K562 (cell line): ENCODE results near the gene OVCA2. TPM values are rescaled to one million over a fixed set of nuclear protein-coding genes. Genes with fewer than 3 reads are reported as not detected.

Source experiments
- ATAC-seq: fragments of 200-7000 bp; cut with Tn5 transposase; 3 replicates; pipeline ENCODE4 v1.9.1; 2020; ENCODE audit warnings: moderate library complexity
- BruUV-seq: library from RNA; stranded (reverse); fragments of 400-500 nt; replicated peaks from 2 replicates; lab custom pipeline; 2021; lab: Mats Ljungman, UMichigan
- CTCF ChIA-PET: fragments of 300-600 bp; formaldehyde crosslinking; extraction: SDS; loops from one replicate; lab custom pipeline; 2021; ENCODE audit warnings: low intra/inter-chr PET ratio; lab: Yijun Ruan, JAX
- POLR2A ChIA-PET: fragments of 300-600, 350-650 bp; sonication (Branson Sonifier 250); formaldehyde crosslinking; extraction: SDS; loops from one replicate; lab custom pipeline; 2021; ENCODE audit warnings: antibody characterized with exemption, inconsistent platforms; lab: Yijun Ruan, JAX
- DNase-seq, 4 experiments: peaks; one replicate each; pipeline versions ENCODE4 v3.0.0 to v3.0.0-alpha.2; 2011 to 2018; ENCODE audit warnings: low spot score in 3 of 4, mixed read lengths in 3 of 4; ENCODE audit errors: extremely low read depth in 1 of 4
- FAIRE-seq: peaks from 2 replicates; lab custom pipeline; 2011; peaks lifted over from hg19 to GRCh38; lab: Jason Lieb, UNC
- H2AFZ ChIP-seq: 2 replicates; pipeline ENCODE4 v1.6.0; 2011; ENCODE audit warnings: low read depth, low read length, control low read depth, inconsistent platforms
- H3K27ac ChIP-seq: fragments of 200-600 bp; 3 replicates; pipeline ENCODE4 v1.8.0; 2011; ENCODE audit warnings: low read depth, mild to moderate bottlenecking, control low read depth, inconsistent platforms, low read length, moderate library complexity, mixed read lengths; ENCODE audit errors: extremely low read depth
- H3K27me3 ChIP-seq, 2 experiments: fragments of 300-600 bp in 1 of 2; 2 replicates in 1 of 2; 3 replicates in 1 of 2; pipeline versions ENCODE4 v1.6.0 to v1.8.0; 2011; ENCODE audit warnings: inconsistent platforms in 2 of 2, low read length in 2 of 2, mild to moderate bottlenecking in 1 of 2, mixed read lengths in 1 of 2, moderate library complexity in 1 of 2; ENCODE audit not compliant: control insufficient read depth in 2 of 2, insufficient read depth in 2 of 2
- H3K36me3 ChIP-seq: fragments of 300-600 bp; 3 replicates; pipeline ENCODE4 v1.8.0; 2011; ENCODE audit warnings: mild to moderate bottlenecking, low read length, inconsistent platforms; ENCODE audit not compliant: control insufficient read depth, insufficient read depth
- H3K4me1 ChIP-seq, 2 experiments: fragments of 200-600 bp in 1 of 2; replicated peaks in 1 of 2; 2 replicates in 1 of 2; 3 replicates in 1 of 2; pipeline versions ENCODE4 v1.5.1 to v1.8.0; 2011; ENCODE audit warnings: inconsistent platforms in 2 of 2, low read length in 2 of 2, mild to moderate bottlenecking in 1 of 2, mixed read lengths in 1 of 2, moderate library complexity in 1 of 2; ENCODE audit not compliant: control insufficient read depth in 2 of 2, insufficient read depth in 2 of 2
- H3K4me2 ChIP-seq: 2 replicates; pipeline ENCODE4 v1.6.1; 2011; ENCODE audit warnings: low read length, control low read depth, inconsistent platforms, mixed read lengths; ENCODE audit not compliant: insufficient read depth
- H3K4me3 ChIP-seq: fragments of 200-600 bp; sonication (generic), shearing (Covaris generic); 2 replicates; pipeline ENCODE4 v1.5.1; 2016; ENCODE audit warnings: control low read depth, inconsistent platforms
- H3K79me2 ChIP-seq: fragments of 200-600 bp; 3 replicates; pipeline ENCODE4 v1.8.0; 2011; ENCODE audit warnings: low read length, inconsistent platforms; ENCODE audit not compliant: control insufficient read depth, insufficient read depth
- H3K9ac ChIP-seq, 2 experiments: 2 replicates each; pipeline versions ENCODE4 v1.6.0 to v1.6.1; 2011; ENCODE audit warnings: low read depth in 2 of 2, low read length in 2 of 2, control low read depth in 1 of 2, inconsistent platforms in 1 of 2, mild to moderate bottlenecking in 1 of 2, mixed read lengths in 1 of 2; ENCODE audit not compliant: insufficient read depth in 1 of 2
- H3K9me1 ChIP-seq: one replicate; pipeline ENCODE4 v1.6.0; 2011; ENCODE audit warnings: inconsistent platforms, mild to moderate bottlenecking, low read length, moderate library complexity; ENCODE audit not compliant: control insufficient read depth, insufficient read depth
- H3K9me3 ChIP-seq: replicated peaks from 2 replicates; pipeline ENCODE4 v1.5.1; 2011; ENCODE audit warnings: low read depth, low read length, inconsistent platforms; ENCODE audit not compliant: control insufficient read depth, insufficient read depth
- H4K20me1 ChIP-seq: replicated peaks from 2 replicates; pipeline ENCODE4 v1.6.1; 2011; ENCODE audit warnings: low read length, inconsistent platforms, mixed read lengths; ENCODE audit not compliant: control insufficient read depth, insufficient read depth
- ARID1B ChIP-seq: fragments of 450-650 bp; IDR thresholded peaks from 2 replicates; pipeline ENCODE4 v1.6.1; 2016; ENCODE audit warnings: antibody characterized with exemption, mild to moderate bottlenecking, inconsistent platforms
- CBFA2T2 ChIP-seq: fragments of 450-650 bp; conservative IDR thresholded peaks from 2 replicates; pipeline ENCODE4 v1.6.1; 2017; ENCODE audit warnings: mild to moderate bottlenecking
- CEBPZ ChIP-seq: fragments of 150-350 bp; IDR thresholded peaks from 2 replicates; pipeline ENCODE4 v1.6.1; 2014; ENCODE audit warnings: low read depth, mild to moderate bottlenecking, low read length, borderline replicate concordance
- KAT8 ChIP-seq: fragments of 450-650 bp; IDR thresholded peaks from 2 replicates; pipeline ENCODE4 v1.6.1; 2016; ENCODE audit warnings: low read depth, mild to moderate bottlenecking
- KLF16 ChIP-seq: IDR thresholded peaks from 2 replicates; pipeline ENCODE4 v1.6.1; 2016; ENCODE audit warnings: antibody characterized with exemption
- MAZ ChIP-seq, 2 experiments: fragments of 450-650 bp in 1 of 2; sonication (generic) in 1 of 2; formaldehyde crosslinking; IDR thresholded peaks in 1 of 2; conservative IDR thresholded peaks in 1 of 2; 2 replicates each; pipeline versions ENCODE4 v1.4.0 to v1.5.0; 2020; ENCODE audit warnings: mild to moderate bottlenecking in 1 of 2, missing genetic modification reagents in 1 of 2
- MLX ChIP-seq, 2 experiments: fragments of 450-650 bp in 1 of 2; sonication (generic) in 1 of 2; formaldehyde crosslinking; conservative IDR thresholded peaks; 2 replicates each; pipeline versions ENCODE4 v1.4.0 to v1.8.1; 2020 to 2022; ENCODE audit warnings: mild to moderate bottlenecking in 1 of 2, missing genetic modification reagents in 1 of 2
- PHB2 ChIP-seq: fragments of 450-650 bp; IDR thresholded peaks from 2 replicates; pipeline ENCODE4 v1.6.1; 2017; ENCODE audit warnings: low read depth
- RNF2 ChIP-seq: sonication (generic); IDR thresholded peaks from 2 replicates; pipeline ENCODE4 v1.6.1; 2016
- TAF15 ChIP-seq: fragments of 200-400 bp; formaldehyde crosslinking; IDR thresholded peaks from 2 replicates; pipeline ENCODE4 v1.6.1; 2017; ENCODE audit warnings: mild to moderate bottlenecking, low read depth, low read length, moderate library complexity
- THRAP3 ChIP-seq: fragments of 450-650 bp; IDR thresholded peaks from 2 replicates; pipeline ENCODE4 v1.6.1; 2016; ENCODE audit warnings: mild to moderate bottlenecking, inconsistent platforms, borderline replicate concordance
- ZBTB2 ChIP-seq: fragments of 450-650 bp; IDR thresholded peaks from 2 replicates; pipeline ENCODE4 v1.6.1; 2016; ENCODE audit warnings: antibody characterized with exemption
- ZNF217 ChIP-seq: sonication (generic); formaldehyde crosslinking; IDR thresholded peaks from 2 replicates; pipeline ENCODE4 v1.8.0; 2022; ENCODE audit warnings: mild to moderate bottlenecking, missing genetic modification reagents
- ZNF280A ChIP-seq: fragments of 450-650 bp; IDR thresholded peaks from 2 replicates; pipeline ENCODE4 v1.6.1; 2018; ENCODE audit warnings: mild to moderate bottlenecking, low read depth; ENCODE audit not compliant: partially characterized antibody
- ZNF57 ChIP-seq: fragments of 450-650 bp; formaldehyde crosslinking; IDR thresholded peaks from 2 replicates; pipeline ENCODE4 v1.4.0; 2020; ENCODE audit warnings: mild to moderate bottlenecking, moderate library complexity
- ZSCAN29 ChIP-seq: fragments of 450-650 bp; IDR thresholded peaks from 2 replicates; pipeline ENCODE4 v1.6.1; 2017
- WGBS: fragments of 100-300 bp; shearing (Covaris generic); methylation state at CpG from one replicate; pipeline ENCODE4 v1.1.6; 2016; ENCODE audit warnings: low coverage, mixed read lengths; ENCODE audit not compliant: insufficient coverage; ENCODE audit errors: missing lambda C conversion rate; 5-methylcytosine and 5-hydroxymethylcytosine counted together
- in situ Hi-C: fragments of 300-500 bp; cut with MboI; formaldehyde crosslinking; loops from 4 replicates; pipeline ENCODE4 v1.15.0; 2018; ENCODE audit warnings: inconsistent platforms, mixed read lengths
- intact Hi-C: fragments of 100-400 bp; cut with micrococcal nuclease; formaldehyde crosslinking; loops from 2 replicates; pipeline ENCODE4 v1.14.2; 2022
- polyA plus RNA-seq, 8 experiments: library from polyadenylated mRNA; depleted of rRNA in 4 of 8; stranded (reverse) in 5 of 8; unstranded in 3 of 8; fragments of >200 nt; fragmentation: Nextera tagmentation in 2 of 8; fragmentation: Illumina TruSeq in 1 of 8; extraction: Ambion mirVana in 2 of 8; extraction: Trizol in 1 of 8; gene quantifications; 2 replicates each; pipeline versions ENCODE4 v1.2.1 to v1.2.3, GENCODE V29; 2011 to 2014; ENCODE audit warnings: inconsistent platforms in 1 of 8, missing spikeins in 1 of 8
- total RNA-seq, 7 experiments: library from RNA; depleted of rRNA in 6 of 7; stranded (reverse); fragments of >200 nt in 6 of 7; fragmentation: Illumina TruSeq in 2 of 7; extraction: Trizol in 2 of 7; gene quantifications; 2 replicates each; pipeline versions ENCODE4 v1.2.1 to v1.2.3, GENCODE V29; 2011 to 2021; ENCODE audit warnings: low replicate concordance in 1 of 7

OVCA2 gene
- total and polyA plus RNA-seq, 9 of the 15 experiments (the other 6 are each of a cell fraction or from before 2014, with no cell fraction given): 3.0 to 23.7 (median 14.1) TPM

- no peak for TF ChIP-seq ZNF57
- TF ChIP-seq KLF16: no peak
- TF ChIP-seq ZBTB2: no peak
- TF ChIP-seq MAZ (CRISPR knock-in tag; conservative IDR thresholded peaks at IDR 0.05 in 1 of 2, IDR thresholded peaks at IDR 0.05 in 1 of 2): no peak
- no peak for TF ChIP-seq TAF15
- no peak for TF ChIP-seq CBFA2T2
- no peak for TF ChIP-seq ZSCAN29
- TF ChIP-seq RNF2: no peak
- TF ChIP-seq THRAP3: no peak
- no peak for TF ChIP-seq ARID1B
- TF ChIP-seq ZNF217: no peak
- TF ChIP-seq, all 486 proteins: peak for 0
Observed at GRCh38 chr17:2019723-2020122, 22.1 kb upstream of the OVCA2 start (continued).

- Histone ChIP-seq H3K79me2 (no peaks in the 10 kb centered on the region), H3K9ac (no peak overlapping the region), H3K4me3 (no peak overlapping the region), H3K9me3 (no peaks in the 10 kb centered on the region), H2AFZ (no peak overlapping the region), H3K4me1 (peaks cover 0 to 29% of the 10 kb centered on the region in 2 experiments; a peak in 2 of 5 replicates), H3K9me1 (no peaks in the 10 kb centered on the region), H4K20me1 (peaks cover 8% of the 10 kb centered on the region; the same call in 1 of the 2 replicates), H3K36me3 (no peaks in the 10 kb centered on the region), H3K27me3 (peaks cover 26 to 73% of the 10 kb centered on the region in 2 experiments), H3K4me2 (no peak overlapping the region), H3K27ac (no peak overlapping the region)
- CTCF ChIA-PET: no interaction called here
- DNase-seq: no peak
- no peak for FAIRE-seq
- intact Hi-C loops: no loop called here
- POLR2A ChIA-PET: no interaction called here
- 0% methylated on average over 7 of the region's 8 CpGs for WGBS
- in situ Hi-C loops: no loop called here
- no TSS peak for BruUV-seq
- ATAC-seq: no peak
- TF ChIP-seq PHB2 (no peak), CEBPZ (no peak), MLX (CRISPR knock-in tag; conservative IDR thresholded peaks at IDR 0.05) (no peak), ZNF280A (no peak), KAT8 (no peak)
Observed at GRCh38 chr17:2020721-2021120, 21.1 kb upstream of the OVCA2 start.
